ENCODE measurements around the gene IRF9. TPM values are rescaled to one million over a fixed set of nuclear protein-coding genes. Genes with fewer than 3 reads are reported as not detected.

The IRF9 gene
- total RNA-seq, 1 experiment from 2014 or later: 27.6 TPM

DNA sequence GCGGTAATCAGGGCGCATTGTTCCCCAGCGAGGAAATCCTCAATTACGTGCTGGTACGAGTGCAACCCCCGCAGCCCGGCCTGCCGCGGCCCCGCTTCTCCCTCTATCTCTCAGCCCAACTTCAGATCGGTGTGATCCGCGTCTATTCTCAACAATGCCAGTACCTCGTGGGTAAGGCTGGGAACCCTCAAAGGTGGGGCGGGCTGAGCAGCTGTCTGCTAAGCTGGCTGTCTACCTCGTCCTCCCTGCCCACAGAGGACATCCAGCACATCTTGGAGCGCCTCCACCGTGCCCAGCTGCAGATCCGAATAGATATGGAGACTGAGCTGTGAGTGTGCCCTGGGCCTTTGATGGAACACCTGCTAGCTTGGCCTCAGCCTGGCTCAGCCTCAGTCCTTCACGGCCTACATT lies 11.8 kb downstream of the IRF9 start:
- H3K4me1 ChIP-seq (ENCODE audit: insufficient read depth, low read length): no peaks in the 10 kb centered on the region
- no peaks in the 10 kb centered on the region for H3K9me3 ChIP-seq (ENCODE audit: control insufficient read depth, low read depth, low read length)
- no peak overlapping the region for H3K9ac ChIP-seq (ENCODE audit: extremely low read depth, insufficient read length, low read length)
- H2BK12ac ChIP-seq (ENCODE audit: insufficient read length, low read depth, low read length): no peak overlapping the region
- no peak overlapping the region for H3T11ph ChIP-seq (ENCODE audit: low read length)
- Mint-ChIP-seq H3K27ac (no peak overlapping the region), H3K27me3 (ENCODE audit: low read depth) (no peaks in the 10 kb centered on the region; the same call in 1 of the 2 replicates), H3K4me3 (peak overlapping the region; percentile 69 to 75; a peak in 4 of 5 replicates), H3K36me3 (ENCODE audit: insufficient read depth in 1 of 3, low read depth in 3 of 3) (peaks cover 7 to 25% (median 23%) of the 10 kb centered on the region in 3 experiments; a peak in 6 of 7 replicates), H3K4me1 (peaks cover 5 to 13% of the 10 kb centered on the region in 2 experiments; a peak in 3 of 4 replicates), H3K9me3 (no peaks in the 10 kb centered on the region; a peak in 1 of 5 replicates)
- peaks cover 10% of the 10 kb centered on the region for H3K23me2 ChIP-seq (ENCODE audit: insufficient read length, low read depth, low read length, poor library complexity, severe bottlenecking)
- no peaks in the 10 kb centered on the region for H3K27me3 ChIP-seq (ENCODE audit: insufficient read depth, low read length)
- no peak overlapping the region for H2AFZ ChIP-seq (ENCODE audit: low read length)
- no peak overlapping the region for H3K27ac ChIP-seq (ENCODE audit: insufficient read length, low read depth, low read length)
- no peak for DNase-seq
- WGBS (ENCODE audit: extremely low coverage, insufficient read length, low lambda C conversion rate): no CpG with 5 or more reads among the region's 20 CpGs
- no peak overlapping the region for H2AK5ac ChIP-seq (ENCODE audit: insufficient read length, low read length)
- no peaks in the 10 kb centered on the region for H4K20me1 ChIP-seq (ENCODE audit: control insufficient read depth, insufficient read depth, insufficient read length)
- H4K8ac ChIP-seq (replicated peaks; ENCODE audit: insufficient read length, low read depth, low read length): no peak overlapping the region
- no peak overlapping the region for H3K18ac ChIP-seq (ENCODE audit: insufficient read length, low read depth, low read length)
- H3K79me2 ChIP-seq (ENCODE audit: insufficient read depth, low read length): no peaks in the 10 kb centered on the region
- no peak overlapping the region for H3K14ac ChIP-seq (ENCODE audit: insufficient read depth, low read length)
- no peak overlapping the region for H3K4me2 ChIP-seq (ENCODE audit: insufficient read depth, insufficient read length, low read length)
- no peak overlapping the region for H2BK120ac ChIP-seq (ENCODE audit: low read depth, low read length, poor library complexity, severe bottlenecking)
- H4K91ac ChIP-seq (ENCODE audit: insufficient read length, low read depth, low read length): no peak overlapping the region
- H3K56ac ChIP-seq (ENCODE audit: insufficient read length, low read depth, low read length): no peak overlapping the region
- no peaks in the 10 kb centered on the region for H3K79me1 ChIP-seq (ENCODE audit: insufficient read depth, low read depth, low read length, poor library complexity, severe bottlenecking)
- H2BK15ac ChIP-seq (ENCODE audit: low read depth, low read length): no peak overlapping the region
- no peak overlapping the region for H2BK5ac ChIP-seq (ENCODE audit: insufficient read length, low read length)
- TF ChIP-seq, protein P1, sequence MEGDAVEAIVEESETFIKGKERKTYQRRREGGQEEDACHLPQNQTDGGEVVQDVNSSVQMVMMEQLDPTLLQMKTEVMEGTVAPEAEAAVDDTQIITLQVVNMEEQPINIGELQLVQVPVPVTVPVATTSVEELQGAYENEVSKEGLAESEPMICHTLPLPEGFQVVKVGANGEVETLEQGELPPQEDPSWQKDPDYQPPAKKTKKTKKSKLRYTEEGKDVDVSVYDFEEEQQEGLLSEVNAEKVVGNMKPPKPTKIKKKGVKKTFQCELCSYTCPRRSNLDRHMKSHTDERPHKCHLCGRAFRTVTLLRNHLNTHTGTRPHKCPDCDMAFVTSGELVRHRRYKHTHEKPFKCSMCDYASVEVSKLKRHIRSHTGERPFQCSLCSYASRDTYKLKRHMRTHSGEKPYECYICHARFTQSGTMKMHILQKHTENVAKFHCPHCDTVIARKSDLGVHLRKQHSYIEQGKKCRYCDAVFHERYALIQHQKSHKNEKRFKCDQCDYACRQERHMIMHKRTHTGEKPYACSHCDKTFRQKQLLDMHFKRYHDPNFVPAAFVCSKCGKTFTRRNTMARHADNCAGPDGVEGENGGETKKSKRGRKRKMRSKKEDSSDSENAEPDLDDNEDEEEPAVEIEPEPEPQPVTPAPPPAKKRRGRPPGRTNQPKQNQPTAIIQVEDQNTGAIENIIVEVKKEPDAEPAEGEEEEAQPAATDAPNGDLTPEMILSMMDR (conservative IDR thresholded peaks at IDR 0.05): no peak
- H3K23ac ChIP-seq (ENCODE audit: insufficient read length, low read depth, low read length): no peak overlapping the region
- H3K4ac ChIP-seq (ENCODE audit: low read depth, low read length): no peak overlapping the region
- H2BK20ac ChIP-seq (ENCODE audit: low read depth, low read length, poor library complexity, severe bottlenecking): no peak overlapping the region
- no peak overlapping the region for H4K5ac ChIP-seq (ENCODE audit: insufficient read length, low read depth, low read length)

Measured in H9 (cell line).